Epithelial cell of esophagus (primary cell): ENCODE results near the gene SCAI.
A peak's percentile ranks its signal among the peaks of the same experiment; 100 is the strongest.

ENCODE experiments used
- DNase-seq: peaks from one replicate; pipeline ENCODE4 v3.0.0; 2010; ENCODE audit warnings: low read depth
- H3K4me3 ChIP-seq: 2 replicates; pipeline ENCODE4 v1.5.1; 2011; ENCODE audit warnings: mild to moderate bottlenecking, low read length, control low read depth
- TF ChIP-seq, protein P1 (sequence below): IDR thresholded peaks from 2 replicates; pipeline ENCODE4 v1.5.1; 2011; ENCODE audit warnings: low read depth, mild to moderate bottlenecking, low read length, control low read depth, inconsistent platforms; ENCODE audit not compliant: insufficient read depth; ENCODE audit errors: missing control alignments

Gene SCAI

DNA sequence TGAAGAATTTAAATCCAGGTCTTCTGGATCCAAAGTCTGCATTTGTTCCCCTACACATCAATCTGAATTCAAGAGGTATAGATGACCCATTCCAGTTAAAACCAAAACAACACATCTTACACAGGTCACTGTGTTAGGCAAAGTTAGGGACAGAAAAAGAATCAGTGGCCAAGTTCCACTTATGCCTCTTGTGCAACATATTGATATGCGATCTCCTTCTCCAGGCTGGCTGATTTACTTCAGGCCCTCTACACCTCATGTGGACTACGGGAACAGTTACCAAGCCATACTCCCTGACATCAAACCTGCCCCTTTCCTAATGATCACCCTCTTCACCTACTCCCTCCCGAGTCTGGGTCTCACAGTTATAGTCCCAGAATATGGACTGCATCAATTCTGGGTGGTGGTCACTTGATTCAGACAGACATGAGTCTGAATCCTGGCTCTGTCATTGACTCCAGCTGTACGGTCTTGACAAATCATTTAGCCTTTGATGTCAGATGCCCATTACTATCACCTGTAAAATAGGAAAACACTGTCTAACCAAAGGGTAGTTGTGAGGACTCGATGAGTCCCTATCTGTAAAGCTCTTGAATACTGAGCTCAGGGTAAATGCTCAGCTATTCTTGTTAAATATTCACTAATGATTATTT lies 228.4 kb downstream of the SCAI start:
- TF ChIP-seq, protein P1, sequence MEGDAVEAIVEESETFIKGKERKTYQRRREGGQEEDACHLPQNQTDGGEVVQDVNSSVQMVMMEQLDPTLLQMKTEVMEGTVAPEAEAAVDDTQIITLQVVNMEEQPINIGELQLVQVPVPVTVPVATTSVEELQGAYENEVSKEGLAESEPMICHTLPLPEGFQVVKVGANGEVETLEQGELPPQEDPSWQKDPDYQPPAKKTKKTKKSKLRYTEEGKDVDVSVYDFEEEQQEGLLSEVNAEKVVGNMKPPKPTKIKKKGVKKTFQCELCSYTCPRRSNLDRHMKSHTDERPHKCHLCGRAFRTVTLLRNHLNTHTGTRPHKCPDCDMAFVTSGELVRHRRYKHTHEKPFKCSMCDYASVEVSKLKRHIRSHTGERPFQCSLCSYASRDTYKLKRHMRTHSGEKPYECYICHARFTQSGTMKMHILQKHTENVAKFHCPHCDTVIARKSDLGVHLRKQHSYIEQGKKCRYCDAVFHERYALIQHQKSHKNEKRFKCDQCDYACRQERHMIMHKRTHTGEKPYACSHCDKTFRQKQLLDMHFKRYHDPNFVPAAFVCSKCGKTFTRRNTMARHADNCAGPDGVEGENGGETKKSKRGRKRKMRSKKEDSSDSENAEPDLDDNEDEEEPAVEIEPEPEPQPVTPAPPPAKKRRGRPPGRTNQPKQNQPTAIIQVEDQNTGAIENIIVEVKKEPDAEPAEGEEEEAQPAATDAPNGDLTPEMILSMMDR, result no peak
- no peak for DNase-seq
- H3K4me3 ChIP-seq, result no peak overlapping the region

DNA sequence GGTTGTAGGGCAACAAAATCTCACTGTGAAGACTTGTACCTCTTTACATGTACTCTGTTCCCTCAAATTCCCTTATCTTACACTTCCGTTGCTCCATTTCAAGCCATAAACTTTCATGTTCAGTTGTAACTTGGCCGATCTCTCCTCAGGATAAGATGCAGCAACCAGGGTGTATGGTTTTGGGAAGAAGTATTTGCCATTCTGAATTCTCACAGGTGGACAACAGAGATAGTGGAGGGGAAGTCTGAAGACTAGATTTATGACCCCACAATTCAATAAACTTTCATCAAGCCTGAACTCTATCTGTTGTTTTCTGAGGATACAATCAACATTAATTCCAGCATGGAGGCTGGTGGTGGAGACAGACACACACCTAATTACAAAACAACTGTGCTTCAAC lies 229.9 kb downstream of the SCAI start:
- no peak overlapping the region for H3K4me3 ChIP-seq
- TF ChIP-seq, protein P1, result no peak
- no peak for DNase-seq

DNA sequence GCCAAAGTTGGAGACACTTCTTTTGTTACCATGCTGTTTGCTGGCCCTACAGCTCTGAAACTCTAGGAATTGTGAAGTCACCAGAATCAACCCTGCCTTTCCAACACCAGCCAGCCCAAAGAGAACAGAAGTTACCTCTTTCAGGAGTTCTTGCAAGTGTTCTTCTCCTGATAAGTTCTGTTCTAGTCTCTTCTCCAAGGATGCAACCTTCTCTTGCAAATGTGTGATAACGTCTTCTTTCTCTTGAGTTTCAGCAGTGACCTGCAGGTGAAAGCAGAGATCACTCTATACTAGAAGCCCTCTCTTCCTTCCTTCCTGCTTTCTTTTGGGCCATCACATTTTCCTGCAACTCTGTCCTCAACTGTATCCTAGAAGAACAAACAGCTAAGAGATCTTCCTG lies 231.6 kb downstream of the SCAI start:
- DNase-seq, result no peak
- TF ChIP-seq, protein P1, result no peak
- H3K4me3 ChIP-seq, result no peak overlapping the region

DNA sequence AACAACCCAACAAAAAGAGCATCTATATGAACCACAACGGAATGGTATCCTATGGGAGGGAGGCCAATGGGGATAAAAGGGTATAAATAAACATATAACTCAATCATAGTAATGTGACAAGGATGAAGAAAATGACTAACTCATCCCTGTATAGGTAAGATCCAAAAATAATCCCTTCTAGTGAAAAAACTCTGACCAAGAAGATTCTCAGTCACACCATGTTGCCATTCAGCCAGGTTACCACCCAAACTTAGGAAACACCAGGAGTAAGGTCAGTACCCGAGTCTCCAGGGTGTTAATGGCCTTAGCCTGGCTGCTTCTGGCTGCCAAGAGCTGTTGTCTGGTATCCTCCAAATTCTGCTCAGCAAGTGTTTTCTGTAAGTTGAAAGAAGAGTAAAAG lies 235.2 kb downstream of the SCAI start:
- DNase-seq, result no peak
- no peak overlapping the region for H3K4me3 ChIP-seq
- TF ChIP-seq, protein P1, result no peak

DNA sequence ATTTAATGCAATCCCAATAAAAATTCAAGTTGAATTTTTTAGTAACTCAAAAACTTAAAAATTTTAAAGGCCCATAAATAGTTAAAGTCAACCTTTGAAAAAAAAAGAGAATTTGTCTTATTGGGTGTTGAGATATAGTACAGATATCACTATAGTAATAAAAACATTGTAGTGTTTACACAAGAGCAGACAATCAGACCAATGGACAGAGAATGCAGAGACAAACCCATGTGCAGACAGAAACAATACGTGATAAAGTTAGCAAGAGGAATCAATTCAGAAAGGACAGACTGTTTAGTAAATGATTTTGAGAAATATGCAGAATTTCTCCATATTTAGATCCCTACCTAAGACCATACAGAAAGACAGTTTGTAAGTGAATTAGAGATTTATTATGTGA lies 236.4 kb downstream of the SCAI start:
- H3K4me3 ChIP-seq, result no peak overlapping the region
- DNase-seq, result no peak
- TF ChIP-seq, protein P1, result no peak

DNA sequence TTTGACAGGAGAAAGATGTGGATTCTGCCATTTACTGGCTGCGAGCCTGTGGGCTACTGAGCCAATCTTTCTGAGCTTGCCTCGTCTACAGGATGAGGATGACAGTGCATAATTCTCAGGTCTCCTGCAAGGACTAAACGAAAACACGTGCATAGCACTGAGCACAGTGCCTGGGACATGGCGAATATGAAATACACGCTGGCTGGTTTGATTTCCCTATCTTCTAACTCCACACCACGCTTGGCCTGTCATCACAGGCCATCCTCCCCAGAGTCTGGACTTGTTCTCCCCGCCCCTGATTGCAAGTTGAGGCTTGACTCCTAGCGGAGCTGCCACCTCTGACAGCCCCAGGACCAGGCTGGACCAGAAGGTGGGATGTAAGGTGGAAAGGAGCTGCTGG lies 243.5 kb downstream of the SCAI start:
- H3K4me3 ChIP-seq, result no peak overlapping the region
- peak; percentile 84 for DNase-seq
- TF ChIP-seq, protein P1, result no peak
